HG03442 (cell line): Measurements from ENCODE around the gene ZNF536.

Experiments used
- ATAC-seq: cut with Tn5 transposase; IDR thresholded peaks from one replicate; pipeline ENCODE4 v1.9.1; 2021; ENCODE audit warnings: mild to moderate bottlenecking, moderate library complexity; ENCODE audit not compliant: unreplicated experiment

The ZNF536 gene

GRCh38 chr19:30361721-30362120, 10.5 kb upstream of the ZNF536 start:
- no peak for ATAC-seq

DNA sequence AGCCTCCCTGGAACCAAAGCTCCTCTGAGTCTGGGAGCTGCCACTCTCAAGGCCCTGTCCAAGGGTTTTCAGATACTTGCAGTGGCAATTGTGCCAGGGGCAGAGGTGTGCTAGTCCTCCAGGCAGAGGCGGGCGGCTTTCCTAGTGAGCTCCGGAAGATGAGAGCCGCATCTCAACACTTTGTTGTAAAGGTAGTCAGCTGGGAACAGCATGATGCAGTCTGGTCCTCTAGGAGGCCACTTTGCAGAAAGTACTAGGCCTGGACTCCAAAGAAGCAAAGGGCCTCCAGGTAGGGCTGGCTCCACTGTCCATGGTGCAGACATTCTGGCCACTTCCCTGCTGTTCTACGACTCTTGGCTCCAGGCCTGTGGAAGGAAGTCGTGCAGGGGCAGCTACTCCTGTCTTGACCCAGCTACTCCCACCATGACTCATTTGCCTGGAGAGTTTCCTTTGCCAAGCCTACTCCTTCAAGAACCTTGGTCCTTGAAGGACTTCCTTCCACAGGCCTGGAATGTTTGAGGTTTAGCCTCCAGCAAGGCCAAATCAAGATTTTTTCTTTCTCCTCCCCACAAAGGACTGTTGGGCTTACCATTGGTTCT, 9.9 kb upstream of the ZNF536 start:
- no peak for ATAC-seq

- no peak for ATAC-seq
Observed at GRCh38 chr19:30363073-30363472, 9.1 kb upstream of the ZNF536 start.

- ATAC-seq = no peak
Observed at GRCh38 chr19:30364866-30365800, 7.1 kb upstream of the ZNF536 start.

GRCh38 chr19:30366282-30366681, 5.9 kb upstream of the ZNF536 start:
- ATAC-seq = no peak

DNA sequence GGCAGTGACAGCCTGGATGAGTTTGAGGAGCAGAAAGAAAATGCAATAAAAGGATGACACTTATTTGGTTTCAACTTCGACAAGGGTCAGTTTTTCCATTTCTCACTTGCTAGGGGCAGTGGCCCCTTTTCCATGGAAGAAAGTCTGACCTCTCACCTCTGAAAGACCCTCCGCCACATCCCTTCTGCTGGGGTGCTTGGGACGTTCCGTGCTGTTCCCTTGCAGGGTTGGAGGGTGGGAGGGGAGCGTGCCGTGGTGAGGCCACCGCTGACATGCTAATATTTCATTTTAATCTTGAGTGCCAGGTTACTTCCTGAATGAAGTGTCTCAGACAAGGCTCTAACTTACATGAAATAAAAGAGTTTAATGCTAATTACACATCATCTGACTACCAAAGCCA, 5.2 kb upstream of the ZNF536 start:
- ATAC-seq = no peak

DNA sequence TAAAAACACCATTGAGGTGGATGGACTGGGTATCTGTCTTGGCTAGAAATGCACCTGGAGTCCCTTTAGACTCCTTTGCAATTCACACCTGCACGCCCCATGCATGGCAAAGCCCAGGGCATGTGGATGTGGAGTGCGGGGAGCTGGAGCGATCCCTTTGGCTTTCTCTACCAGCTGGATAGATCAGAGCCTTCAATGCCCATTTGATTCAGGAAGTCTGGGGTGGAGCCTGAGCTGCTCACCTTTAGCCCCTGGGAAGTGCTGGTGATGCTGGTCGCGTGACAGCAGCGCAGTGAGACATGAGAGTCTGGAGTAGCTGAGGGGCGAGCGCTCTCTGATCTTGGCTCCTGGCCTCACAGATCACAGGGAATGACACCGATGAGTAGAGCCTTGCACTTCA, 4.8 kb upstream of the ZNF536 start:
- no peak for ATAC-seq

DNA sequence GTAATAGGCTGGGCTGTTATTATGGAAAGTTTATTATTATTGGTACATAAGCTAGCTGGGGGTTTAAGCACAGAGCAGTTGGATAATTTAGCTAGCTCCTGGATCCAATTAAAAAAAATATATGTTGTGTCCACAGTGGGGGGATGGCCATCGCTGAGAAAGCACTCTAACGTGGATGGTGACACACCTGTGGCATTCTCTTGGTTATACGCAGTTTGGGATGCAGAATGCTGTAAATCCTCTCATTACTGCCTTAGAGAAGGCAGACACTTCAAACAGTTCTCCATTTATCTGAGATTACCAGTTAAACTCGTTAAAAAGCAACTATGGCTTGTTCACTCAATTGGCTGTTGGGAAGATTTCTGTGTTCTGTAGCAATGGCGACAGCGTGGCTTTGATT, 2.4 kb upstream of the ZNF536 start:
- ATAC-seq = no peak

GRCh38 chr19:30371161-30371836, 885 bp upstream of the ZNF536 start:
- ATAC-seq = no peak

DNA sequence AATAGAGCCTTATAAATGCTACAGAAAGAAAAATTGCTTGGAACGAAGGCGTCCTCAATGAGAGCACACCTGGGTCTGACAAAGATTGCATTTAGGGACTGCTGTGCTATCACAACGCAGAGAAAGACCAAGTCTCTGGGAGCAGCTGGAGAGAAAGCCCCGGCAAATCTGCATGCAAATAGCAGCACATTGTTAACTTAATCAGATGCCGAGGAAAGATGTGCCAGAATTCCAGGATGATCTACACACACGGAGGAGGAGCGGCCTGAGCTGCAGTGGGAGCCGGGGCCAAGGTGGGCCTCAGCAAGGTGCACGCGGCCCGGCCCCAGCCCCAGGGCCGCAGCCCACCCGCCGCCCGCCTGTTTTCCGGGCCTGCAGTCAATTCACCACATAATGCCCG, 1.4 kb downstream of the ZNF536 start:
- no peak for ATAC-seq

DNA sequence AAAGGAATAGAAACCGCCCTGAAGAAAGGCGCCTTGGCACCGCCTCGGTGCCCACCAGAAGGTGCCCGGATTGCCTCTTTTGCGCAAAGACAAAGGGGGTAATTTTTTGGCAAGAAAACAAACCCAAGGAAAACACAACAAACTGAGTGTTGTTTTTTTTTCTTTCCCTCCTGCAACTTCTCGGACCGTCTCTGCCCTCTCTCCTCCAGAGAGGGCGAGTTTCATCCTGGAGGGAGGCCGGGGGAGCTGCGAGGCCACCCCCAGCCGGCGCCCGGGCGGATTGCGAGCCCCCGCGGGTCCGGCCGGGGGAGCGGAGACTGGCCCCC, 2.3 kb downstream of the ZNF536 start:
- no peak for ATAC-seq

DNA sequence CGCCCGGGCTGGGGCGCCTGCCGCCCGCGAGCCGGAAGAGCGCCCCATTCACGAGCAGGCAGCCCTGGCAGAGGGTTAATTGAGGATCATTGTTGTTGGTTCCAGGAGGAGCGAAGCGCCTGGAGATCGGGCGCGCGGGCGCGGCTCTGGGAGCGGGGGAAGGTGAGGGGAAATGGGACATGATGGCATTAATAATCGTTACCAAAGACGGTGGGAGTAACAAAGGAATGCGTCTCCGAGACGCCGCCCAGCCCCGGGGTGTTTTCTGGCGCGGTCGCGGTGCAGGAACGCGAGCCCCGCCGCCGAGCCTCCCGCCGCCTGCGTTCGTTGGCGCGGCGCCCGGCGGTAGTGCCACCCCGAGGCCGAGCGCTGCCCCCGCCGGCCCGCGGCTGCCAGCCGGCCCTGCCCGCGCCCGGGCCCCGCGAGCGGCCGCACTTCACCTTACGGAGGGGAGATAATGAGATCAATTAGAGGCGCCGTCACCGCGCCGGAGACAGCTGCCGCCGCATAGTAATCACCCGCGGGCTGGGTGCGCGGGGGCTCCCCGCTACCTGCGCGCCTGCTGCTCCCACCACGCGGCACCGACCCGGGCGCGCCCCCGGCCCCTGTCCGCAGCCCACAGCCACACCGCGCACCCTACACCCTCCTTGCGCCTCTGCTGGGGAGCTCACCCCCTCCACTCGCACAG, 2.8 kb downstream of the ZNF536 start:
- no peak for ATAC-seq

GRCh38 chr19:30375553-30376031, 3.4 kb downstream of the ZNF536 start:
- ATAC-seq = no peak

GRCh38 chr19:30376272-30376671, 4.1 kb downstream of the ZNF536 start:
- ATAC-seq = no peak

DNA sequence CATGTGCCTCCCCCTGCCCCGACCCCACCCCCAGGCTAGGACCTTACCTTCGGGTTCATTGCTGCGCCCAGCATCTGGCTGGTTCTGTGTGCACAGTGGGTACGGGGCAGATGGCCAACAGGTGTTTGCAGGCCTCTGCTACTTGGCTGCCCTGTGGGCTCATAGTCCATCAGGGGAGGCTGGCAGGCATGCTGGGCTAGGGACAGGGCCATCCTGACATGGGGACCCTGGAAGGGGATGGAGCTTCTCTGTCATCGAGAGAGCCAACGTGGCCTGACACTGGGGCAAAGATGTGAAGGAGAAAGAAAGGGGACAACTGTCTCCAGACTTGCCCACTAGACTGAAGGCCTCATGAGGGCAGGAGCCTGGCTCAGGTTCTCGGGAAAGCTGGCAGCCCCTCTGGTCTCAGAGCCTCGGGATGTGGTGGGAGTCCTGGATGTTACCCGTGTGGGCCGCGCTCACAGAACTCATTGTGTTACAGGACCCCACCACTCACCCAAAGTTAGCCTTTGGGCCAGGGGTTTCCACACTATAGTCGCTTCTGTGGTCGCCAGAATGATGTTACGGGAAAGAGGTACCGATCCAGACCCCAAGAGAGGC, 4.7 kb downstream of the ZNF536 start:
- no peak for ATAC-seq

GRCh38 chr19:30378701-30379100, 6.5 kb downstream of the ZNF536 start:
- no peak for ATAC-seq

DNA sequence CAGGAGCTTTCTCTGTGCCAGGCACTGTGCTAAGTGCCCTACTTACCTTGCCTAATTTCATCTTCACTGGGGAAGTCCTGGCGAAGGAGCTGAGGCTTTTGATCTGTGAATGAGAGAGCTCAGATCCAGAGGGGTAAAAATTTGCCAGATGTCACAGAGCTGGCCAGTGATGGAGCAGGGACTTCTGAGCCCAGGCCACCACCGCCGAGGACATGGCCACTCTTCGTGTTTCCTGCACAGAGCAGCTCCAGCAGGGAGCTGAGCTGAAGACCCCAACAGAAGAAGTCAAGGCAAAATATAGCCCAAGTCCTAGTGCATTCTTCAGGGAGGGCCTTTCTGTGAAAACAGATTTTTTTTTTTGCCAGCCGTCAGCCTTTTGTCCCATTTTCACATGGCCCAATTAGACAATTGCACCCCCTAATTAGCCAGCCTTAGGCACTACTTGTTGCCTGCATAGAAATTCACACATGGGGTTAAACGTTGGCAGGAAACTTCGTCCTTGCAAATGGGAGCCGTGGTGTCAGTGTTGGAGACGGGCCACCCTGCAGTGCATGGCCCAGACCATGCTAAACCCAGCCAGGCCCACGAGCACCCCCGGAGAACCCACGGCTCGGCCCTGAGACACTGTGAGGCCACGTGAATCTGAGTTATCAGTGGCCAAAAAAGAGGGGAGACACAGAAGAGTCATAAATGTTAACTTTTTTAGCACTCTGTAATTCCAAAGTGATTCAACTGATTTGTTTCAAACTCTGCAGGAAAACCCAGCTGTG, 7.8 kb downstream of the ZNF536 start:
- no peak for ATAC-seq

- no peak for ATAC-seq
Observed at GRCh38 chr19:30381366-30381765, 9.2 kb downstream of the ZNF536 start.

GRCh38 chr19:30385174-30385573, 13.0 kb downstream of the ZNF536 start:
- ATAC-seq = no peak

DNA sequence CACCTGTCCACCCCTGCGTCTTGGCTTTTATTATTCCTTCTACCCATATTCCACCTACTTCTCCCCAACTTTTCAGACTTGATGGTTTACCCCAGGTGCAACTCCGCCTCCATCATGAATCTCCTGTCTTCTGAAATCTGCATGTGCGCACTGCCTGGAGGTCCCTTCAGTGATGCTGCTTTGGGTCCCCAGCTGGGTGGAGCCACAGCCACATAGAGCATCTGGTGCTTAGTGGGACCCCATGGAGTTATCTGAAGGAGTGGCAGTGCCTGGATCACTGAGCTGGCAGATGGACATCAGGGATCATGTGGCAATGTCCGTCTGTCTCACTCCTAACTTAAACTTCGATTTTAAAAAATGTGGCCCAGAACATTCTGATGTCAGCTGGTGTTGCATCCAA, 13.5 kb downstream of the ZNF536 start:
- ATAC-seq = no peak
